OCI-LY3 (cell line): ENCODE data around the gene LRGUK.

Experiments
- H2AFZ ChIP-seq: fragments of 200-600, 300-600 bp; shearing (Covaris generic); 2 replicates; pipeline ENCODE4 v1.6.0; 2014; ENCODE audit warnings: antibody characterized with exemption, low read depth, low read length
- H3K27ac ChIP-seq: fragments of 200-600, 300-600 bp; sonication (generic); 2 replicates; pipeline ENCODE4 v1.5.1; 2014; ENCODE audit warnings: mild to moderate bottlenecking, low read length, moderate library complexity, mixed read lengths
- H3K27me3 ChIP-seq: fragments of 200-600, 300-600 bp; sonication (generic); 2 replicates; pipeline ENCODE4 v1.6.1; 2014; ENCODE audit warnings: low read depth, low read length, mixed read lengths
- H3K36me3 ChIP-seq: fragments of 200-600, 300-600 bp; sonication (generic); replicated peaks from 2 replicates; pipeline ENCODE3; 2014; ENCODE audit warnings: low read depth, low read length, mixed read lengths
- H3K4me1 ChIP-seq: fragments of 300-600, 200-600 bp; sonication (generic); 2 replicates; pipeline ENCODE4 v1.6.1; 2014; ENCODE audit warnings: low read length, mixed read lengths
- H3K4me2 ChIP-seq: fragments of 200-600, 300-600 bp; sonication (generic); 2 replicates; pipeline ENCODE4 v1.6.1; 2014; ENCODE audit warnings: low read length, mixed read lengths
- H3K4me3 ChIP-seq: fragments of 300-600, 200-600 bp; sonication (generic); 2 replicates; pipeline ENCODE4 v1.5.1; 2014; ENCODE audit warnings: antibody characterized with exemption, mild to moderate bottlenecking, low read length, moderate library complexity
- H3K79me2 ChIP-seq: fragments of 300-600, 200-600 bp; shearing (Covaris generic); 2 replicates; pipeline ENCODE4 v1.6.1; 2014; ENCODE audit warnings: mild to moderate bottlenecking, low read length, mixed read lengths
- H3K9ac ChIP-seq: fragments of 300-600, 200-600 bp; shearing (Covaris generic); 2 replicates; pipeline ENCODE4 v1.6.0; 2014; ENCODE audit warnings: mild to moderate bottlenecking, low read length, moderate library complexity
- H3K9me3 ChIP-seq: fragments of 200-600, 300-600 bp; shearing (Covaris generic); 2 replicates; pipeline ENCODE4 v1.6.1; 2014; ENCODE audit warnings: low read length, mixed read lengths; ENCODE audit not compliant: insufficient read depth
- H4K20me1 ChIP-seq: fragments of 200-600, 300-600 bp; sonication (generic); 2 replicates; pipeline ENCODE4 v1.6.1; 2016; ENCODE audit warnings: low read length, mixed read lengths; ENCODE audit not compliant: insufficient read depth
- EZH2phosphoT487 ChIP-seq: fragments of 200-600 bp; shearing (Covaris generic); IDR thresholded peaks from 2 replicates; pipeline ENCODE4 v1.6.1; 2018; ENCODE audit warnings: antibody characterized with exemption, mixed run types, low read depth
- TF ChIP-seq, protein P1 (sequence below): fragments of 200-600, 300-600 bp; sonication (generic); IDR thresholded peaks from 2 replicates; pipeline ENCODE4 v1.5.1; 2014; ENCODE audit warnings: antibody characterized with exemption, low read length, low read depth

Gene LRGUK

DNA sequence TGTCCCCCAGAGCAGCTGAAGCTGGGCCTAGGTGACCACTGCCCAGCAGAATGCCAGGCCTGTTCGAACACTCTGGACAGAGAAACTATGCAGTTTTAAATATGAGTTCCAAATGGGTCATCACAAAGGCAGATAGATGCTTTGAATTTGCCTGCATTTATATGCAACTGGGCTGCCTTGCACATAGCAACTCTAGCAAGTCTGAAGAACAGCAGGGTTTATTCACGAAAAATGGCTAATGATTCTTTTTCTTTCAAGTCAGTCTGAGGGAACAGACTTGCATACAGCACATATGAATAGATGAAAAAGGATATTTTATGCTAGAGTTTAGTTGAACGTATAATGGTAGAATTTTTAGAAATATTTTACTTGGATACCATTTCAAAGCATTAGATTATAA, 121.1 kb downstream of the LRGUK start:
- Histone ChIP-seq H2AFZ (no peak overlapping the region), H3K27me3 (no peaks in the 10 kb centered on the region), H3K79me2 (no peaks in the 10 kb centered on the region), H4K20me1 (no peaks in the 10 kb centered on the region), H3K9me3 (no peaks in the 10 kb centered on the region), H3K4me2 (no peak overlapping the region), H3K27ac (no peak overlapping the region), H3K4me3 (no peak overlapping the region), H3K4me1 (peaks cover 16% of the 10 kb centered on the region), H3K36me3 (no peaks in the 10 kb centered on the region), H3K9ac (no peak overlapping the region)
- TF ChIP-seq EZH2phosphoT487: no peak
- TF ChIP-seq, protein P1, sequence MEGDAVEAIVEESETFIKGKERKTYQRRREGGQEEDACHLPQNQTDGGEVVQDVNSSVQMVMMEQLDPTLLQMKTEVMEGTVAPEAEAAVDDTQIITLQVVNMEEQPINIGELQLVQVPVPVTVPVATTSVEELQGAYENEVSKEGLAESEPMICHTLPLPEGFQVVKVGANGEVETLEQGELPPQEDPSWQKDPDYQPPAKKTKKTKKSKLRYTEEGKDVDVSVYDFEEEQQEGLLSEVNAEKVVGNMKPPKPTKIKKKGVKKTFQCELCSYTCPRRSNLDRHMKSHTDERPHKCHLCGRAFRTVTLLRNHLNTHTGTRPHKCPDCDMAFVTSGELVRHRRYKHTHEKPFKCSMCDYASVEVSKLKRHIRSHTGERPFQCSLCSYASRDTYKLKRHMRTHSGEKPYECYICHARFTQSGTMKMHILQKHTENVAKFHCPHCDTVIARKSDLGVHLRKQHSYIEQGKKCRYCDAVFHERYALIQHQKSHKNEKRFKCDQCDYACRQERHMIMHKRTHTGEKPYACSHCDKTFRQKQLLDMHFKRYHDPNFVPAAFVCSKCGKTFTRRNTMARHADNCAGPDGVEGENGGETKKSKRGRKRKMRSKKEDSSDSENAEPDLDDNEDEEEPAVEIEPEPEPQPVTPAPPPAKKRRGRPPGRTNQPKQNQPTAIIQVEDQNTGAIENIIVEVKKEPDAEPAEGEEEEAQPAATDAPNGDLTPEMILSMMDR: no peak

DNA sequence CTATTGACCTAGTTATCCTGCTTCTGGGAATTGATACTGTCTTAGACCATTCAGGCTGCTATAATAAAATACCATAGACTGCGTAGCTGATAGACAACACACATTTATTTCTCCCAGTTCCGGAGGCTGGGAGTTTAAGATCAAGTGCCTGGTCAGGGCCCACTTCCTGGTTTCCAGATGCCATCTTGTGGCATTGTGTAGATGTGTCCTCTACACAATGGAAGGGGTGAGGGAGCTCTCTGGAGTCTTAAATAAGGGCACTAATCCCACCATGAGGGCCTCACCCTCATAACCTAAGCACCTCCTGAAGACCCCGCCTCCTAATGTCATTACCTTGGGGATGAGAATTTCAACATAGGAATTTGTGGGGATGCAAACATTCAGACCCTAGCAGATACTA, 127.2 kb downstream of the LRGUK start:
- no peak overlapping the region for H3K4me2 ChIP-seq
- H3K27ac ChIP-seq: no peak overlapping the region
- no peaks in the 10 kb centered on the region for H3K9me3 ChIP-seq
- H3K27me3 ChIP-seq: no peaks in the 10 kb centered on the region
- no peaks in the 10 kb centered on the region for H3K36me3 ChIP-seq
- no peak overlapping the region for H2AFZ ChIP-seq
- H4K20me1 ChIP-seq: no peaks in the 10 kb centered on the region
- no peak overlapping the region for H3K9ac ChIP-seq
- no peaks in the 10 kb centered on the region for H3K4me1 ChIP-seq
- TF ChIP-seq, protein P1: peak; percentile 28; the same call in 1 of the 2 replicates
- TF ChIP-seq EZH2phosphoT487: no peak
- H3K79me2 ChIP-seq: no peaks in the 10 kb centered on the region
- H3K4me3 ChIP-seq: no peak overlapping the region

DNA sequence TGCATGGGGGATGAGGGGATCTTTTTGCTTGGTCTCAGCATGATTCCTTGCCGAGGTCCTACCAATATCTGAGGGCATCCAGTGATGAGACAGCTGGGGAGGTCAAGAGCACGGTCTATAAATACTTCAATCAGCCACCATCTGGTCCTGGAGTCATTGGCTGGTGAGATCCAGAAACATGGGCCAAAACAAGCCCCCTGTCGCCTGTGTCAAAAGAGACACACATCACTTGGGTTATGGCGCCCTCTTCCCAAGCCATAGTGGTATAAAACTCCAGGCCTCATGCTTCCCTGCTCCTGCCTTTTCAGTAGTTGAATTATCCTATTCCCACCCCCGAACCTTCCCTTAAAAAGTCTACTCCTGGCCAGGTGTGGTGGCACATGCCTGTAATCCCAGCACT, 128.7 kb downstream of the LRGUK start:
- Histone ChIP-seq H3K36me3 (no peaks in the 10 kb centered on the region), H4K20me1 (no peaks in the 10 kb centered on the region), H3K9ac (no peak overlapping the region), H3K79me2 (no peaks in the 10 kb centered on the region), H3K4me1 (no peaks in the 10 kb centered on the region), H3K9me3 (no peaks in the 10 kb centered on the region), H2AFZ (no peak overlapping the region), H3K27me3 (no peaks in the 10 kb centered on the region), H3K27ac (no peak overlapping the region), H3K4me3 (no peak overlapping the region), H3K4me2 (no peak overlapping the region)
- TF ChIP-seq, protein P1: no peak
- TF ChIP-seq EZH2phosphoT487: no peak

DNA sequence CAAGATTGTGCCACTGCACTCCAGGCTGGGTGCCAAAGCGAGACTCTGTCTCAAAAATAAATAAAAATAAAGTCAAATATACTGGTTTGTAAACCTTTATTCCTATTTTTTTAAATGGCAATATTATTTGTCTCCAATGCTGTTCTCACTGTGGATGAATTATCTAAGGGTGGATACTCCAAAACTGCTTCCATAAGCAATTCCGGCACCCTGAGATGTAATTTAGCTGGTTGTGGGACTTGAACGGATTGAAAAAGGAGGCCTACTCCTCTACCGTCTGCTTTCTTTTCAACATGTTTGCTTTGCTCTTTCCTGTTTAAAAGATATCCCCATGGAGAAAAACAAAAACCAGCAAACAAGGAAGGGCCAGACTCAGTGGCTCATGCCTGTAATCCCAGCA, 135.2 kb downstream of the LRGUK start:
- Histone ChIP-seq H3K79me2 (no peaks in the 10 kb centered on the region), H3K4me1 (no peaks in the 10 kb centered on the region), H3K4me2 (no peak overlapping the region), H2AFZ (no peak overlapping the region), H3K4me3 (no peak overlapping the region), H4K20me1 (no peaks in the 10 kb centered on the region), H3K36me3 (no peaks in the 10 kb centered on the region), H3K27ac (no peak overlapping the region), H3K9me3 (no peaks in the 10 kb centered on the region), H3K27me3 (no peaks in the 10 kb centered on the region), H3K9ac (no peak overlapping the region)
- TF ChIP-seq EZH2phosphoT487: no peak
- TF ChIP-seq, protein P1: no peak
